22Rv1 (cell line): ENCODE results near the gene PSMB5.

Experiments
- CTCF ChIP-seq: fragments of 450-650 bp; IDR thresholded peaks from 2 replicates; pipeline ENCODE4 v1.5.1; 2017; ENCODE audit warnings: mild to moderate bottlenecking
- ZFX ChIP-seq: fragments of 450-650 bp; IDR thresholded peaks from 2 replicates; pipeline ENCODE4 v1.6.1; 2017; ENCODE audit warnings: antibody characterized with exemption, borderline replicate concordance

DNA sequence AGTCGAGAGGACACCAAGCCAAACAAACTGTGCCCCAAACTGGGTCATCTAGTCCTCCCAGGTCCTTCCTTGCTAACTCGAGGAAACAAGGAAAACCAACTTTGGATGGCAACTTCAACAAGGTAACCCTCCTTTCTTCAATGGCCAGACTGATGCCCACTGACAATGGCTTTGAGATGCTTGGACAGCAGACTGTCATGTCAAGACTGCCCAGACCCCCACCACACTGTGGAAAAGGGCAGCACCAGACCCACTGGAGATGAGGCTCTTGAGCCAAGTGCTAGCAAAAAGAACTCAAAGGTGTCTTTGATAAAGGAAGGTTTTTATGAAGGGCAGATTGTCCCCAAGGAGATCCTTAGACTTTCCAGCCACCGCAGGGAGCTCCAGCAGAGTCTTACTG, 31.7 kb upstream of the PSMB5 start:
- no peak for TF ChIP-seq CTCF
- TF ChIP-seq ZFX = no peak
